Upper lobe of right lung (tissue), 1 donor: ENCODE measurements around the gene NTNG2. TPM values are rescaled to one million over a fixed set of nuclear protein-coding genes. Genes with fewer than 3 reads are reported as not detected.

Source experiments
- ATAC-seq: fragments of 200-7000 bp; cut with Tn5 transposase; one replicate; pipeline ENCODE4 v1.9.1; 2020; ENCODE audit warnings: mild to moderate bottlenecking, moderate library complexity
- DNase-seq: peaks from one replicate; pipeline ENCODE4 v3.0.0-alpha.2; 2020
- H3K27ac ChIP-seq: fragments of 200-600 bp; one replicate; pipeline ENCODE4 v1.8.0; 2022
- H3K27me3 ChIP-seq: fragments of 200-600 bp; one replicate; pipeline ENCODE4 v1.8.0; 2022; ENCODE audit warnings: mild to moderate bottlenecking
- H3K36me3 ChIP-seq: fragments of 200-600 bp; one replicate; pipeline ENCODE4 v1.8.0; 2022
- H3K4me1 ChIP-seq: fragments of 200-600 bp; one replicate; pipeline ENCODE4 v1.8.0; 2022
- H3K4me3 ChIP-seq: fragments of 200-600 bp; one replicate; pipeline ENCODE4 v1.8.0; 2022; ENCODE audit warnings: mild to moderate bottlenecking
- H3K9me3 ChIP-seq: fragments of 200-600 bp; one replicate; pipeline ENCODE4 v1.8.0; 2022
- CTCF ChIP-seq: fragments of 200-600 bp; IDR thresholded peaks from one replicate; pipeline ENCODE4 v1.8.0; 2022; ENCODE audit warnings: antibody characterized with exemption
- intact Hi-C: fragments of 100-400 bp; cut with DNase I; formaldehyde crosslinking; loops from one replicate; pipeline ENCODE4 v1.11.0; 2022
- total RNA-seq: library from RNA; stranded (reverse); fragmentation: NEBNext Ultra II Directional; extraction: Animal tissue kit (Norgen Biotek cat#: 25700); gene quantifications from one replicate; pipeline ENCODE4 v1.2.1, GENCODE V29; 2021
- donor health status: DM: no; HTN: yes; CAD: no; lungs with severe emphysema.

NTNG2 gene
- total RNA-seq, 1 donor from 2014 or later = 7.6 TPM

GRCh38 chr9:132168851-132169250 is 7.0 kb downstream of the NTNG2 start:
- intact Hi-C loops = no loop called here
- no peak overlapping the region for H3K27ac ChIP-seq
- H3K4me3 ChIP-seq = no peak overlapping the region
- ATAC-seq (no peak), DNase-seq (no peak)
- H3K4me1 ChIP-seq = peaks cover 2% of the 10 kb centered on the region
- no peaks in the 10 kb centered on the region for H3K36me3 ChIP-seq
- peaks cover 43% of the 10 kb centered on the region for H3K27me3 ChIP-seq
- no peak for TF ChIP-seq CTCF
- H3K9me3 ChIP-seq = no peaks in the 10 kb centered on the region

- Histone ChIP-seq H3K4me3 (no peak overlapping the region), H3K27me3 (peaks cover 33% of the 10 kb centered on the region), H3K27ac (no peak overlapping the region), H3K9me3 (no peaks in the 10 kb centered on the region), H3K36me3 (no peaks in the 10 kb centered on the region), H3K4me1 (no peaks in the 10 kb centered on the region)
- TF ChIP-seq CTCF = peak; percentile 89
- peak; percentile 81 for ATAC-seq
- intact Hi-C loops = no loop called here
- DNase-seq = peak; percentile 81
Measured at GRCh38 chr9:132169672-132170392, 8.0 kb downstream of the NTNG2 start.

GRCh38 chr9:132171702-132172101 is 9.8 kb downstream of the NTNG2 start:
- intact Hi-C loops = no loop called here

GRCh38 chr9:132172185-132172584 is 10.3 kb downstream of the NTNG2 start:
- Histone ChIP-seq H3K27ac (no peak overlapping the region), H3K4me3 (no peak overlapping the region), H3K27me3 (peaks cover 11% of the 10 kb centered on the region), H3K36me3 (no peaks in the 10 kb centered on the region), H3K4me1 (no peaks in the 10 kb centered on the region), H3K9me3 (no peaks in the 10 kb centered on the region)
- DNase-seq (no peak), ATAC-seq (no peak)
- TF ChIP-seq CTCF = no peak
- intact Hi-C loops = no loop called here

More at GRCh38 chr9:132171702-132172101, 9.8 kb downstream of the NTNG2 start:
- H3K4me1 ChIP-seq = no peaks in the 10 kb centered on the region
- H3K27me3 ChIP-seq = peaks cover 16% of the 10 kb centered on the region
- ATAC-seq (no peak), DNase-seq (no peak)
- no peaks in the 10 kb centered on the region for H3K9me3 ChIP-seq
- H3K4me3 ChIP-seq = no peak overlapping the region
- no peak overlapping the region for H3K27ac ChIP-seq
- H3K36me3 ChIP-seq = no peaks in the 10 kb centered on the region
- TF ChIP-seq CTCF = no peak

GRCh38 chr9:132175431-132175830 is 13.6 kb downstream of the NTNG2 start:
- intact Hi-C loops = no loop called here

More at GRCh38 chr9:132175431-132175830, 13.6 kb downstream of the NTNG2 start:
- no peaks in the 10 kb centered on the region for H3K36me3 ChIP-seq
- ATAC-seq (no peak), DNase-seq (no peak)
- no peak overlapping the region for H3K27ac ChIP-seq
- no peaks in the 10 kb centered on the region for H3K4me1 ChIP-seq
- H3K9me3 ChIP-seq = no peaks in the 10 kb centered on the region
- TF ChIP-seq CTCF = no peak
- H3K4me3 ChIP-seq = no peak overlapping the region
- peaks cover 9% of the 10 kb centered on the region for H3K27me3 ChIP-seq
